A549 treated with AZD2906 at 1 μM for 4 hours (cell line): ENCODE results near the gene ABHD16A. TPM values are rescaled to one million over a fixed set of nuclear protein-coding genes. Genes with fewer than 3 reads are reported as not detected.

ENCODE experiments used
- total RNA-seq: library from RNA; stranded (reverse); fragments of 200-300 nt; extraction: Qiagen RNA extraction; gene quantifications from 5 replicates; pipeline ENCODE4 v1.2.3, GENCODE V29; 2022

ABHD16A gene
- total RNA-seq, 1 experiment from 2014 or later, result 16.7 TPM

DNA sequence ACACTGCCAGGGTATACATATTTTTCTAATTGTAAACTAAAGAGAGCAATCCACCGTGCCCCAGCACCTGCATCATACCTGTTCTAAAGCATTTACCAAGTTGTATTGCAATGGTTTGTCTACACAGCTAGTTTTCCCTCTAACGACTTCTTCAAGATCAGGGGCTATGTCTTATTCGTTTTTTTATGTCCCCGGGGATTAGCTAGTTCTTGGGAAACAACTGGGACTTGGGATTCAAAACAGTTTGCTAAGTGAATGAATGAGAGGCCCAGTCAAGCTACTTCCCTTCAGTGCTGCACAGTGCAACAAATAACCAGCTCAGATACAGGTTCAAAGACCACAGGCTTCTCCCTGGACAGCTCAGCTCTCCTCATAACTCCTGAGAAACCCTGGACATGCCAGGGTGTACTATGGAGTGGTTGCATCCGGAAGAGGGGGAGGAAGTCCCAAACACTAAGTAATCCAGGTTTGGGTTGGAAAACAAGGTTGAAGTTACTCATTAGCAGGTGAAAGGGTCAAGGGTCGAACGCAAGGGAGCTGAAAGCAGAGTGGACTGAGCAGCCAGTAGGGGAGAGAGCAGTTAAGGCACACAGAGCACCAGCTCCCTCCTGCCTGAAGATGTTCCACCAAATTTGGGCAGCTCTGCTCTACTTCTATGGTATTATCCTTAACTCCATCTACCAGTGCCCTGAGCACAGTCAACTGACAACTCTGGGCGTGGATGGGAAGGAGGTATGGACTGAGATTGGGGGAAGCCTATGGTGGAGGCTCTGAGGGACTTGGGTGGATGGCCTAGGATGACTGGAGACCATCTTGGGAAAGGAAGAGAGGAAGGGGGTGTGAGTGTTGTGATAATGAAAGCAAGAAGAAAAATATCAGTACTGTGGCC, 47.5 kb downstream of the ABHD16A start, which contains the start of gene APOM:
Gene APOM, plus strand, starts transcription at position 546 of the 889 bp plus-strand sequence. Its CDS starts 73 bp downstream, at position 619.

Other genes with a start within 250 kb of the ABHD16A start
- 5.8 to 6.5 TPM (median 6.2 TPM) in 5 replicates for gene MICB, start 205.2 kb downstream of the ABHD16A start, total RNA-seq
- gene MCCD1, start 174.4 kb downstream of the ABHD16A start, total RNA-seq, result not detected in 5 replicates
- gene DDX39B, start 161.3 kb downstream of the ABHD16A start, total RNA-seq, result 340 to 418 TPM (median 347 TPM) in 5 replicates
- gene ATP6V1G2, start 156.7 kb downstream of the ABHD16A start, total RNA-seq, result 0.62 to 1.1 TPM (median 0.93 TPM) in 5 replicates
- 9.5 to 13.0 TPM (median 12.6 TPM) in 5 replicates for gene NFKBIL1, start 155.7 kb downstream of the ABHD16A start, total RNA-seq
- 0.07 to 0.23 TPM (median 0.08 TPM) in 3 of 5 replicates, not detected in the others for gene LTA, start 131.0 kb downstream of the ABHD16A start, total RNA-seq
- gene TNF, start 127.8 kb downstream of the ABHD16A start, total RNA-seq, result 0.07 to 0.08 TPM in 2 of 5 replicates, not detected in the others
- gene LTB, start 120.9 kb downstream of the ABHD16A start, total RNA-seq, result 0.12 to 0.49 TPM (median 0.14 TPM) in 4 of 5 replicates, not detected in the other
- gene LST1, start 117.0 kb downstream of the ABHD16A start, total RNA-seq, result 0.14 to 0.41 TPM (median 0.29 TPM) in 5 replicates
- not detected in 5 replicates for gene NCR3, start 110.3 kb downstream of the ABHD16A start, total RNA-seq
- gene AIF1, start 88.1 kb downstream of the ABHD16A start, total RNA-seq, result not detected in 5 replicates
- gene PRRC2A, start 82.6 kb downstream of the ABHD16A start, total RNA-seq, result 66.2 to 87.9 TPM (median 84.6 TPM) in 5 replicates
- 117 to 150 TPM (median 136 TPM) in 5 replicates for gene BAG6, start 50.7 kb downstream of the ABHD16A start, total RNA-seq
- 2.9 to 3.7 TPM (median 3.1 TPM) in 5 replicates for gene APOM, start 47.4 kb downstream of the ABHD16A start, total RNA-seq
- gene C6orf47, start 42.5 kb downstream of the ABHD16A start, total RNA-seq, result 11.3 to 12.4 TPM (median 11.9 TPM) in 5 replicates
- gene GPANK1, start 38.3 kb downstream of the ABHD16A start, total RNA-seq, result 7.8 to 11.3 TPM (median 10.1 TPM) in 5 replicates
- gene CSNK2B, start 37.2 kb downstream of the ABHD16A start, total RNA-seq, result 169 to 183 TPM (median 179 TPM) in 5 replicates
- 2.7 to 4.2 TPM (median 3.2 TPM) in 5 replicates for gene LY6G5B, start 33.3 kb downstream of the ABHD16A start, total RNA-seq
- 1.2 to 1.7 TPM (median 1.4 TPM) in 5 replicates for gene LY6G5C, start 22.3 kb downstream of the ABHD16A start, total RNA-seq
- gene LY6G6F, start 3.5 kb upstream of the ABHD16A start, total RNA-seq, result not detected in 5 replicates
- gene LY6G6D, start 12.0 kb upstream of the ABHD16A start, total RNA-seq, result not detected in 5 replicates
- gene LY6G6C, start 18.4 kb upstream of the ABHD16A start, total RNA-seq, result 0.08 to 0.14 TPM (median 0.09 TPM) in 3 of 5 replicates, not detected in the others
- gene MPIG6B, start 20.0 kb upstream of the ABHD16A start, total RNA-seq, result not detected in 5 replicates
- gene DDAH2, start 26.0 kb upstream of the ABHD16A start, total RNA-seq, result 25.2 to 32.8 TPM (median 28.6 TPM) in 5 replicates
- 467 to 486 TPM (median 475 TPM) in 5 replicates for gene CLIC1, start 33.2 kb upstream of the ABHD16A start, total RNA-seq
- gene MSH5, start 36.7 kb upstream of the ABHD16A start, total RNA-seq, result 10.5 to 14.8 TPM (median 11.7 TPM) in 5 replicates
- gene SAPCD1, start 59.3 kb upstream of the ABHD16A start, total RNA-seq, result 1.6 to 4.2 TPM (median 3.1 TPM) in 5 replicates
- gene VWA7, start 74.0 kb upstream of the ABHD16A start, total RNA-seq, result 1.3 to 1.9 TPM (median 1.5 TPM) in 5 replicates
- 49.3 to 54.8 TPM (median 53.0 TPM) in 5 replicates for gene VARS1, start 92.4 kb upstream of the ABHD16A start, total RNA-seq
- 43.6 to 61.8 TPM (median 59.8 TPM) in 5 replicates for gene LSM2, start 103.6 kb upstream of the ABHD16A start, total RNA-seq
- 1.2 to 1.7 TPM (median 1.4 TPM) in 5 replicates for gene HSPA1L, start 112.0 kb upstream of the ABHD16A start, total RNA-seq
- gene HSPA1A, start 112.2 kb upstream of the ABHD16A start, total RNA-seq, result 132 to 240 TPM (median 186 TPM) in 5 replicates
- 94.0 to 169 TPM (median 135 TPM) in 5 replicates for gene HSPA1B, start 124.4 kb upstream of the ABHD16A start, total RNA-seq
- 24.3 to 33.7 TPM (median 27.9 TPM) in 5 replicates for gene NEU1, start 159.5 kb upstream of the ABHD16A start, total RNA-seq
- 0.05 TPM in 3 of 5 replicates, not detected in the others for gene SLC44A4, start 175.7 kb upstream of the ABHD16A start, total RNA-seq
- 21.5 to 29.0 TPM (median 26.5 TPM) in 5 replicates for gene EHMT2, start 194.4 kb upstream of the ABHD16A start, total RNA-seq
- 2.9 to 4.5 TPM (median 3.8 TPM) in 5 replicates for gene ZBTB12, start 198.8 kb upstream of the ABHD16A start, total RNA-seq
- 0.20 to 0.34 TPM (median 0.23 TPM) in 5 replicates for gene C2, start 224.4 kb upstream of the ABHD16A start, total RNA-seq
- 1.3 to 3.0 TPM (median 2.0 TPM) in 5 replicates for gene CFB, start 242.8 kb upstream of the ABHD16A start, total RNA-seq